Measurements from ENCODE around the gene MAD2L1BP.

- TF ChIP-seq CTCF (conservative IDR thresholded peaks at IDR 0.05) (no peak), EZH2 (IDR thresholded peaks at IDR 0.05; ENCODE audit: low read depth) (no peak)
These were observed 13.8 kb upstream of the MAD2L1BP start for GRCh38 chr6:43621836-43622180.

All from PC-9 (cell line).